Trophoblast cell (in vitro differentiated cells and primary cell): ENCODE measurements around the gene RALGDS.

Source experiments
- DNase-seq, 2 donors: peaks; one replicate each; pipeline ENCODE4 v3.0.0-alpha.2; 2016
- H2AFZ ChIP-seq: 2 replicates; pipeline ENCODE4 v1.6.1; 2013; ENCODE audit warnings: low read length, moderate library complexity, mild to moderate bottlenecking; ENCODE audit not compliant: insufficient read depth, poor library complexity
- H2AK5ac ChIP-seq: 2 replicates; pipeline ENCODE4 v1.6.1; 2013; ENCODE audit warnings: mild to moderate bottlenecking, low read length
- H2BK120ac ChIP-seq: 2 replicates; pipeline ENCODE4 v1.6.1; 2013; ENCODE audit warnings: low read length, mild to moderate bottlenecking, moderate library complexity; ENCODE audit not compliant: insufficient read depth, poor library complexity
- H2BK12ac ChIP-seq: 2 replicates; pipeline ENCODE4 v1.6.1; 2013; ENCODE audit warnings: mild to moderate bottlenecking, low read length, moderate library complexity
- H2BK5ac ChIP-seq: 2 replicates; pipeline ENCODE4 v1.6.1; 2013; ENCODE audit warnings: low read length, low read depth, moderate library complexity, mild to moderate bottlenecking; ENCODE audit not compliant: poor library complexity
- H3K14ac ChIP-seq: 2 replicates; pipeline ENCODE4 v1.6.1; 2013; ENCODE audit warnings: mild to moderate bottlenecking, low read length
- H3K18ac ChIP-seq: 2 replicates; pipeline ENCODE4 v1.6.1; 2013; ENCODE audit warnings: mild to moderate bottlenecking, low read length
- H3K23ac ChIP-seq: 2 replicates; pipeline ENCODE4 v1.6.1; 2013; ENCODE audit warnings: low read length
- H3K27ac ChIP-seq: 2 replicates; pipeline ENCODE4 v1.5.1; 2013; ENCODE audit warnings: low read depth, mild to moderate bottlenecking, inconsistent platforms, low read length, moderate library complexity
- H3K27me3 ChIP-seq: 2 replicates; pipeline ENCODE4 v1.6.1; 2013; ENCODE audit warnings: inconsistent platforms, mild to moderate bottlenecking, low read length, moderate library complexity; ENCODE audit not compliant: insufficient read depth
- H3K36me3 ChIP-seq, 2 experiments: 1 replicate in 1 of 2; 2 replicates in 1 of 2; pipeline ENCODE4 v1.6.1; 2013; ENCODE audit warnings: low read length in 2 of 2, mild to moderate bottlenecking in 2 of 2, moderate library complexity in 1 of 2; ENCODE audit not compliant: insufficient read depth in 2 of 2, control insufficient read depth in 1 of 2
- H3K4ac ChIP-seq: 2 replicates; pipeline ENCODE4 v1.6.1; 2013; ENCODE audit warnings: low read depth, mild to moderate bottlenecking, low read length, moderate library complexity
- H3K4me1 ChIP-seq, 2 experiments: 1 replicate in 1 of 2; 2 replicates in 1 of 2; pipeline ENCODE4 v1.6.1; 2013; ENCODE audit warnings: low read length in 2 of 2, mild to moderate bottlenecking in 2 of 2, moderate library complexity in 1 of 2; ENCODE audit not compliant: insufficient read depth in 2 of 2, control insufficient read depth in 1 of 2
- H3K4me2 ChIP-seq: 2 replicates; pipeline ENCODE4 v1.6.1; 2013; ENCODE audit warnings: inconsistent platforms, mild to moderate bottlenecking, low read length, moderate library complexity
- H3K4me3 ChIP-seq: 2 replicates; pipeline ENCODE4 v1.5.1; 2013; ENCODE audit warnings: mild to moderate bottlenecking, low read depth, low read length, inconsistent platforms
- H3K79me1 ChIP-seq: one replicate; pipeline ENCODE4 v1.6.1; 2013; ENCODE audit warnings: low read length
- H3K79me2 ChIP-seq: 2 replicates; pipeline ENCODE4 v1.6.1; 2013; ENCODE audit warnings: low read length, mild to moderate bottlenecking; ENCODE audit not compliant: control insufficient read depth, insufficient read depth, poor library complexity
- H3K9ac ChIP-seq: 2 replicates; pipeline ENCODE4 v1.6.1; 2013; ENCODE audit warnings: mild to moderate bottlenecking, low read length
- H3K9me3 ChIP-seq: 2 replicates; pipeline ENCODE4 v1.6.1; 2013; ENCODE audit warnings: low read depth, mild to moderate bottlenecking, control low read depth, inconsistent platforms, low read length; ENCODE audit not compliant: insufficient read depth
- H4K12ac ChIP-seq: 2 replicates; pipeline ENCODE4 v1.6.1; 2013; ENCODE audit warnings: low read depth, mild to moderate bottlenecking, low read length, moderate library complexity
- H4K8ac ChIP-seq: 2 replicates; pipeline ENCODE4 v1.6.1; 2013; ENCODE audit warnings: low read depth, mild to moderate bottlenecking, low read length, moderate library complexity
- H4K91ac ChIP-seq: one replicate; pipeline ENCODE4 v1.6.1; 2013; ENCODE audit warnings: low read depth, mild to moderate bottlenecking, low read length, moderate library complexity
- WGBS: extraction: QIAGEN DNeasy Blood & Tissue Kit; methylation state at CpG from one replicate; pipeline ENCODE4 v1.1.7; 2013; ENCODE audit warnings: missing lambda C conversion rate; ENCODE audit not compliant: insufficient read length, insufficient coverage; ENCODE audit errors: extremely low coverage; 5-methylcytosine and 5-hydroxymethylcytosine counted together

The RALGDS gene

GRCh38 chr9:133109931-133110650 is 10.9 kb downstream of the RALGDS start:
- Histone ChIP-seq H3K18ac (no peak overlapping the region), H3K27ac (no peak overlapping the region), H4K91ac (no peak overlapping the region), H3K27me3 (no peaks in the 10 kb centered on the region), H2BK5ac (no peak overlapping the region), H3K4me3 (no peak overlapping the region), H3K79me1 (no peaks in the 10 kb centered on the region), H3K4ac (no peak overlapping the region), H3K4me1 (peaks cover 10 to 17% of the 10 kb centered on the region in 2 experiments), H2BK120ac (no peak overlapping the region), H3K9ac (no peak overlapping the region), H3K36me3 (peaks cover 50 to 51% of the 10 kb centered on the region in 2 experiments), H3K23ac (no peak overlapping the region), H3K9me3 (no peaks in the 10 kb centered on the region), H3K14ac (no peak overlapping the region), H4K12ac (no peak overlapping the region), H4K8ac (no peak overlapping the region), H2AFZ (no peak overlapping the region), H3K4me2 (no peak overlapping the region), H2AK5ac (no peak overlapping the region), H2BK12ac (no peak overlapping the region), H3K79me2 (no peaks in the 10 kb centered on the region)
- no CpG with 5 or more reads among the region's 18 CpGs for WGBS
- no peak for DNase-seq

GRCh38 chr9:133108794-133109641 is 12.0 kb downstream of the RALGDS start:
- Histone ChIP-seq H3K36me3 (peaks cover 57 to 59% of the 10 kb centered on the region in 2 experiments), H3K9me3 (no peaks in the 10 kb centered on the region), H2BK120ac (no peak overlapping the region), H2BK12ac (no peak overlapping the region), H2BK5ac (no peak overlapping the region), H3K79me2 (no peaks in the 10 kb centered on the region), H3K4me1 (peaks cover 2 to 7% of the 10 kb centered on the region in 2 experiments), H3K9ac (no peak overlapping the region), H3K4me3 (no peak overlapping the region), H4K12ac (no peak overlapping the region), H3K79me1 (no peaks in the 10 kb centered on the region), H3K14ac (no peak overlapping the region), H4K91ac (no peak overlapping the region), H4K8ac (no peak overlapping the region), H2AK5ac (no peak overlapping the region), H3K18ac (no peak overlapping the region), H3K27ac (no peak overlapping the region), H2AFZ (no peak overlapping the region), H3K23ac (no peak overlapping the region), H3K27me3 (no peaks in the 10 kb centered on the region), H3K4ac (no peak overlapping the region), H3K4me2 (no peak overlapping the region)
- WGBS = no CpG with 5 or more reads among the region's 19 CpGs
- no peak for DNase-seq

- Histone ChIP-seq H3K79me2 (no peaks in the 10 kb centered on the region), H3K4me1 (peaks cover 0 to under 1% of the 10 kb centered on the region in 2 experiments), H3K23ac (no peak overlapping the region), H3K27me3 (no peaks in the 10 kb centered on the region), H3K14ac (no peak overlapping the region), H3K27ac (no peak overlapping the region), H4K12ac (no peak overlapping the region), H3K18ac (no peak overlapping the region), H2BK5ac (no peak overlapping the region), H3K4me3 (no peak overlapping the region), H3K9me3 (no peaks in the 10 kb centered on the region), H2AK5ac (no peak overlapping the region), H4K8ac (no peak overlapping the region), H2AFZ (no peak overlapping the region), H3K36me3 (peaks cover 65 to 67% of the 10 kb centered on the region in 2 experiments), H3K4ac (no peak overlapping the region), H3K79me1 (no peaks in the 10 kb centered on the region), H3K9ac (no peak overlapping the region), H3K4me2 (no peak overlapping the region), H2BK120ac (no peak overlapping the region), H4K91ac (no peak overlapping the region), H2BK12ac (no peak overlapping the region)
- no CpG with 5 or more reads among the region's 18 CpGs for WGBS
- DNase-seq = no peak
Observed at GRCh38 chr9:133107961-133108793, 12.9 kb downstream of the RALGDS start.

GRCh38 chr9:133107245-133107722 is 13.8 kb downstream of the RALGDS start:
- Histone ChIP-seq H3K4ac (no peak overlapping the region), H4K91ac (no peak overlapping the region), H3K79me1 (no peaks in the 10 kb centered on the region), H3K9ac (no peak overlapping the region), H3K9me3 (no peaks in the 10 kb centered on the region), H3K79me2 (no peaks in the 10 kb centered on the region), H2BK12ac (no peak overlapping the region), H3K14ac (no peak overlapping the region), H4K12ac (no peak overlapping the region), H4K8ac (no peak overlapping the region), H3K4me3 (no peak overlapping the region), H2BK120ac (no peak overlapping the region), H3K23ac (no peak overlapping the region), H3K18ac (no peak overlapping the region), H3K27me3 (no peaks in the 10 kb centered on the region), H3K27ac (no peak overlapping the region), H3K4me2 (no peak overlapping the region), H2BK5ac (no peak overlapping the region), H2AK5ac (no peak overlapping the region), H3K4me1 (no peaks in the 10 kb centered on the region), H2AFZ (no peak overlapping the region), H3K36me3 (peaks cover 74 to 75% of the 10 kb centered on the region in 2 experiments)
- DNase-seq = no peak
- WGBS = no CpG with 5 or more reads among the region's 13 CpGs
